Retinal pigment epithelial cell (primary cell): ENCODE results near the gene INSYN1.

Experiments used
- DNase-seq: peaks from one replicate; pipeline ENCODE4 v3.0.0-alpha.2; 2010; ENCODE audit warnings: low read depth
- H3K4me3 ChIP-seq: 2 replicates; pipeline ENCODE4 v1.5.1; 2011; ENCODE audit warnings: mild to moderate bottlenecking, low read length, control low read depth, moderate library complexity
- CTCF ChIP-seq: conservative IDR thresholded peaks from 2 replicates; pipeline ENCODE4 v1.5.1; 2011; ENCODE audit warnings: low read depth, low read length, control low read depth, inconsistent platforms

The INSYN1 gene

GRCh38 chr15:73753250-73754130 is at the start of gene INSYN1:
Gene INSYN1 (minus strand): TSS chr15:73753351. CDS start chr15:73751130, 2,221 bp downstream.
- peak within 1 kb of the TSS; percentile 40 for H3K4me3 ChIP-seq
- no peak for DNase-seq
- no peak for TF ChIP-seq CTCF

DNA sequence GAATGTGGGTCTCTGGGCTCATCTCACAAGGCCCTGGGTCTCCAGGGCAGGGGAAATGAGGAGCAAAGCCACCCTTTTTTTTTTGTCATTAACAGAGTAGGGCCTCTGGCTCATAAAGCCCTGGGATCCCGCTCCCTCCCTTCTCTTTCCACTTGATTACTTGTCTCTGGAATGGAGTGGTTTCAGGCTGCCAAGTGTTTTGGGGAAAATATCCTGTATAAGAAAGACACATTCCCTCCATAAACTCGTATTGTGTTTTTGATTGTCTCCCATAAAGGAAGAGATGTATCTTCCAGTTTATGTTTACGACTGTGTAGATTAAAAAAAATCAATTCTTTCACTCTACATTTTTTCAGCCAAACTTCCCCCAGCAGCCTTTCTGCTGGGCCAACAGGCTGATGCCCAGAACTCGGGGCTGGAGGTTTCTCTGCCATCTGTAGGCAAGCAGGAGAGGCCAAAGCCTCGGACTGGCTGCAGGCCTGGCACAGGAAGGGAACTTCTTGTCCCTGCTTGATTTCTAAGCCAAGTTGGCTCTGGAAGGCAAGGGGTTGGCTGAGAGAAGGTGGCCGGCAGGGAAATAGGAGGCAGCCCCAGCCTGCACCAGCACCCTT is 49.4 kb upstream of the INSYN1 start:
- H3K4me3 ChIP-seq = no peak overlapping the region
- DNase-seq = no peak
- TF ChIP-seq CTCF = no peak

DNA sequence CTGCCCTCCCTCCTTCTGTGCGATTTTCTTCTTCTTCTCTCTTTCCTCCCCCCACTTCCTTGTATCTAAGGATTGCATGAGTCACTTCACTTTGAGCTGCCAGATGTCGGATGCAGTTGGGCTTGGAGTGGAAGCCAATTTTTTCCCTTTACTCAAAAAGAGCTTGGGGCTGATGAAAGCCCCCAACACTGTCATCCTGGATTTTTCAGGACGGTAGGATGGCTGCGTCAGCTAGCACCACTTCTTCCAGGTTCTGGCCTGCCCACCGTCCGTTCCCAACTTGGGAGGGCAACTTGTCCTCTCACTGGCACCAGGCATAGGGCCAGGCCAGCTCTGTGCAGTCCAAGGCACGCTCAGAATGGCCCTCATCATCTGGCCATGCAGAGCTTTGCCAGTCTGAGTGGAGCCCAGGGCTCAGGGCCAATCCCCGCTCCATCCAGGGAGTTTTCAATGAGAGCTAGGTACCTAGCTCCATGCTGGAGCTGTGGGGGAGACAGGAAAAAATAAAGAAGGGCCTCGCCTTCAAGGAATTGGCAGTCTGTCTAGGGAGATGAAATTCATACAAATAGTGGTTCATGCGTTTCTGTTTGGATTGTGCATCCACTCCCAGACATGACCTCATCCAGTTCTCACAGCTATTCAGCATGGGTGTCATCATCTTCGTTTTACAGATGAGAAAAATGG is 47.7 kb upstream of the INSYN1 start:
- H3K4me3 ChIP-seq = no peak overlapping the region
- DNase-seq = no peak
- TF ChIP-seq CTCF = no peak

DNA sequence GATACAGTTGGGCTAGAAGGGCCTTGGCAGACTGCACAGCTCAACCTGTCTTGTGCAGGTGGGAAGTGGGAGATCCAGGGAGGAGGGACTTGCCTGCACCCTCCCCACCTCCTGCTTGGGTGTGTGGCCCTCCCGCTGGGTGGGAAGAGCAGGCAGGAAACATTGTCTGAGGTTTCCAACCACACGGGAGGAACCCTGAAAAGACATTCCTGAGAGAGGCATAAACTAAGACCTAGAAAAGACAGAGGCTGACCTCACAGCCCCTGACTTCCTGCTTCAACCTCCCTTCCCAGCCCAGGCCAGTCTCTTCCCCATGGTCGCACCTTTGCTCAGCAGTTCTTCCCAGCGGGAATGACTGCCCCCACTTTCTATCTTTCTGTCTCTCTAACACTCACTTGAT is 46.3 kb upstream of the INSYN1 start:
- no peak overlapping the region for H3K4me3 ChIP-seq
- no peak for TF ChIP-seq CTCF
- no peak for DNase-seq

DNA sequence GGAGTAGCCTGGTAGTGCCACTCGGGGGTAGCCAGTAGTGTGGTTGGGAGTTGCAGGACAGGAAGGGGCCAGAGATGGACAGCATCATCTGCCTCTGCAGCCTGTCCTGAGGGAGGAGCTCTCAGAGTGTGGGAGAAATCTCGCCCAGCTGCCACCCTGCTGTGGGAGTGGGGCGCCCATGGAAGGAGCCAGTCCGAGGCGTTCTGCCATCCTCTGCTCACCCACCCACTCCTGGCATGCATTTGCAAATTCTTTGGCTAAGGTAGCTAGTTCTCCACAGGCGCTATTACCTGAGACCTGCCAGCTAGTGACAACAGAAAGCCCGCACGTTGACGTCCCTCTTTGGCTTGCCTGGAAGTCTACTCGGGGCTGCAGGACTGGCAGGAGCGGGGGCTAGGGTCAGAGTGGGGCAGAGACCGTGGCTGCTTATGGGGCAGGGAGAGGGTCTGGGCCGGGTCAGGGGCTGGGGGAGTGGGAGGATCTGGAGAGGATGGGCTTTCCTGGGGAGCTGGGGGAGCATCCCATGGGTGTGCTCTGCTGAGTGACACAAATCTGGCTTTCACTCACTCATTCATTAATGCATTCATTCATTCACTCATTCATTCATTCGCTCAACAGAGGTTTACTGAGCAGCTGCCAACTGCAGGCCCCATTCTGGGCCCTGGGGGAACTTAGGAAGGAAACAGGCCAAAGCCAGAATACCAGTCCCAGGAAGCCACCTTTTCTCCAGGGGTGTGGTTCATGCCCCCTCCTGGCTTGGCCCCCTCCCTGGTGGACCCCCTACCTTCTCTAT is 44.4 kb upstream of the INSYN1 start:
- DNase-seq = no peak
- no peak for TF ChIP-seq CTCF
- no peak overlapping the region for H3K4me3 ChIP-seq

- no peak overlapping the region for H3K4me3 ChIP-seq
- no peak for TF ChIP-seq CTCF
- DNase-seq = no peak
These were observed 43.2 kb upstream of the INSYN1 start for GRCh38 chr15:73796331-73796831.
